Nephron (organoid): ENCODE data around the gene DNMT3L.
"Not testable (repeated sequence)": the region's sequence is repeated elsewhere in the genome, so short reads cannot be mapped to it uniquely, and the experiment has no call there.

ENCODE experiments used
- H3K27ac Mint-ChIP-seq, 3 experiments: 2 replicates each; pipeline ENCODE4 v1.8.0; 2020; ENCODE audit warnings: mixed read lengths in 3 of 3, mild to moderate bottlenecking in 2 of 3, moderate library complexity in 1 of 3
- H3K27me3 Mint-ChIP-seq: 2 replicates; pipeline ENCODE4 v1.8.0; 2021; ENCODE audit warnings: low read depth, mild to moderate bottlenecking, moderate library complexity, mixed read lengths
- H3K36me3 Mint-ChIP-seq: 2 replicates; pipeline ENCODE4 v1.8.0; 2020; ENCODE audit warnings: low read depth, mixed read lengths
- H3K4me1 Mint-ChIP-seq: 2 replicates; pipeline ENCODE4 v1.8.0; 2020; ENCODE audit warnings: mixed read lengths
- H3K4me3 Mint-ChIP-seq, 3 experiments: 2 replicates each; pipeline ENCODE4 v1.8.0; 2020; ENCODE audit warnings: mild to moderate bottlenecking in 3 of 3, mixed read lengths in 3 of 3, moderate library complexity in 2 of 3
- H3K9me3 Mint-ChIP-seq: 2 replicates; pipeline ENCODE4 v1.8.0; 2020; ENCODE audit warnings: mixed read lengths
- TF ChIP-seq, protein P1 (sequence below), 3 experiments: fragments of 200-600 bp; sonication (generic); IDR thresholded peaks; one replicate each; pipeline ENCODE4 v1.5.0; 2021; ENCODE audit warnings: antibody characterized with exemption in 3 of 3; ENCODE audit not compliant: unreplicated experiment in 3 of 3

DNMT3L gene

GRCh38 chr21:44288251-44289110, 26.8 kb upstream of the DNMT3L start:
- no peak overlapping the region for H3K27ac Mint-ChIP-seq
- TF ChIP-seq, protein P1, sequence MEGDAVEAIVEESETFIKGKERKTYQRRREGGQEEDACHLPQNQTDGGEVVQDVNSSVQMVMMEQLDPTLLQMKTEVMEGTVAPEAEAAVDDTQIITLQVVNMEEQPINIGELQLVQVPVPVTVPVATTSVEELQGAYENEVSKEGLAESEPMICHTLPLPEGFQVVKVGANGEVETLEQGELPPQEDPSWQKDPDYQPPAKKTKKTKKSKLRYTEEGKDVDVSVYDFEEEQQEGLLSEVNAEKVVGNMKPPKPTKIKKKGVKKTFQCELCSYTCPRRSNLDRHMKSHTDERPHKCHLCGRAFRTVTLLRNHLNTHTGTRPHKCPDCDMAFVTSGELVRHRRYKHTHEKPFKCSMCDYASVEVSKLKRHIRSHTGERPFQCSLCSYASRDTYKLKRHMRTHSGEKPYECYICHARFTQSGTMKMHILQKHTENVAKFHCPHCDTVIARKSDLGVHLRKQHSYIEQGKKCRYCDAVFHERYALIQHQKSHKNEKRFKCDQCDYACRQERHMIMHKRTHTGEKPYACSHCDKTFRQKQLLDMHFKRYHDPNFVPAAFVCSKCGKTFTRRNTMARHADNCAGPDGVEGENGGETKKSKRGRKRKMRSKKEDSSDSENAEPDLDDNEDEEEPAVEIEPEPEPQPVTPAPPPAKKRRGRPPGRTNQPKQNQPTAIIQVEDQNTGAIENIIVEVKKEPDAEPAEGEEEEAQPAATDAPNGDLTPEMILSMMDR (IDR thresholded peaks at IDR 0.05; ENCODE audit: unreplicated experiment in 3 of 3): no peak
- H3K9me3 Mint-ChIP-seq: no peaks in the 10 kb centered on the region
- peaks cover 42% of the 10 kb centered on the region for H3K27me3 Mint-ChIP-seq
- H3K4me3 Mint-ChIP-seq: no peak overlapping the region
- peaks cover 4% of the 10 kb centered on the region for H3K4me1 Mint-ChIP-seq
- H3K36me3 Mint-ChIP-seq: no peaks in the 10 kb centered on the region

GRCh38 chr21:44286716-44287632, 25.3 kb upstream of the DNMT3L start:
- no peaks in the 10 kb centered on the region for H3K36me3 Mint-ChIP-seq
- TF ChIP-seq, protein P1 (IDR thresholded peaks at IDR 0.05; ENCODE audit: unreplicated experiment in 3 of 3): no peak
- no peak overlapping the region for H3K4me3 Mint-ChIP-seq
- no peaks in the 10 kb centered on the region for H3K9me3 Mint-ChIP-seq
- H3K27me3 Mint-ChIP-seq: peaks cover 48% of the 10 kb centered on the region
- peaks cover 14% of the 10 kb centered on the region for H3K4me1 Mint-ChIP-seq
- no peak overlapping the region for H3K27ac Mint-ChIP-seq

- Mint-ChIP-seq H3K4me1 (peaks cover 14% of the 10 kb centered on the region), H3K27ac (no peak overlapping the region), H3K36me3 (no peaks in the 10 kb centered on the region), H3K27me3 (peaks cover 50% of the 10 kb centered on the region), H3K4me3 (no peak overlapping the region), H3K9me3 (no peaks in the 10 kb centered on the region)
- TF ChIP-seq, protein P1 (IDR thresholded peaks at IDR 0.05; ENCODE audit: unreplicated experiment in 3 of 3): no peak
Observed at GRCh38 chr21:44286086-44286715, 24.5 kb upstream of the DNMT3L start.

- Mint-ChIP-seq H3K4me1 (peaks cover 14% of the 10 kb centered on the region), H3K4me3 (no peak within 1 kb of the TSS), H3K27ac (no peak within 1 kb of the TSS), H3K9me3 (no peaks in the 10 kb centered on the region), H3K27me3 (peaks cover 47% of the 10 kb centered on the region), H3K36me3 (no peaks in the 10 kb centered on the region)
- TF ChIP-seq, protein P1 (IDR thresholded peaks at IDR 0.05; ENCODE audit: unreplicated experiment in 3 of 3): no peak
Observed at GRCh38 chr21:44285138-44285992, 23.7 kb upstream of the DNMT3L start, which contains the start of gene AIRE. TSS of gene AIRE (plus strand) at chr21:44285876. CDS start at chr21:44286007, 131 bp downstream.

DNA sequence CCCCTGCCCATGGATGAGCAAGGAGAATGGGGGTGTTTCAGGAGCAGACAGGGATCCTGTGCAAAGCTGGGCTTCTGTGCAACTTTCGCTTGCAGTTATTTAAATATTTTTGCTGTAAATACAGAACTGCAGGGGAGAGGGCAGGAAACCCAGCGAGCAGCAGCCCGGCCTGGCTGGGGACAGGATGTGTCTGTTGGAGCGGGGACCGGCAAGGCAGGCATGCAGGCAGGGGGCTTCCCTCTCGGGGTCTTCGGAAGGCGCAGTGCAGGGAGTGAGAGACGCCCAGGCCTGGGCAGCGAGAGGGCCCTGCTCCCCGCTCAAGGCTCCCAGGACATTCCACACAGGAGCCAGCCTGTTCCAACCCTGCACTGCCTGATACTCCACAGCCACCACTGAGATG, 22.3 kb upstream of the DNMT3L start:
- H3K27me3 Mint-ChIP-seq: peaks cover 44% of the 10 kb centered on the region
- TF ChIP-seq, protein P1 (IDR thresholded peaks at IDR 0.05; ENCODE audit: unreplicated experiment in 3 of 3): no peak

GRCh38 chr21:44283211-44283785, 21.6 kb upstream of the DNMT3L start:
- not testable (repeated sequence) for H3K9me3 Mint-ChIP-seq, H3K27ac Mint-ChIP-seq, H3K36me3 Mint-ChIP-seq
- Mint-ChIP-seq H3K4me3 (peak overlapping the region in 1 of 3 experiments; percentile 16), H3K4me1 (peaks cover 24% of the 10 kb centered on the region), H3K27me3 (peaks cover 40% of the 10 kb centered on the region)

More for the DNA sequence above, 22.3 kb upstream of the DNMT3L start:
- Mint-ChIP-seq H3K9me3 (no peaks in the 10 kb centered on the region), H3K4me3 (no peak overlapping the region), H3K36me3 (no peaks in the 10 kb centered on the region), H3K4me1 (peaks cover 24% of the 10 kb centered on the region), H3K27ac (peak overlapping the region in 1 of 3 experiments; percentile 20)
